Activated B cell treated with CpG ODN at 0.5 μM for 24 hours (primary cell): Measurements from ENCODE around the gene FGFBP3. TPM values are rescaled to one million over a fixed set of nuclear protein-coding genes. Genes with fewer than 3 reads are reported as not detected.

Experiments used
- ATAC-seq: fragments of 200-7000 bp; cut with Tn5 transposase; one replicate; pipeline ENCODE4 v1.10.0; 2021; ENCODE audit warnings: low read depth, mild to moderate bottlenecking, moderate library complexity
- CTCF ChIA-PET: fragments of 350-600 bp; sonication (Branson Sonifier 250); formaldehyde crosslinking; loops from one replicate; lab custom pipeline; 2021; ENCODE audit warnings: antibody characterized with exemption; lab: Charles Lee
- POLR2A ChIA-PET: fragments of 350-600 bp; sonication (Branson Sonifier 250); formaldehyde crosslinking; loops from one replicate; lab custom pipeline; 2021; ENCODE audit warnings: antibody characterized with exemption; lab: Charles Lee
- DNase-seq: peaks from one replicate; pipeline ENCODE4 v3.0.0; 2022
- H3K27ac Mint-ChIP-seq: one replicate; pipeline ENCODE4 v1.8.0; 2020; ENCODE audit warnings: mixed read lengths
- H3K27me3 Mint-ChIP-seq: one replicate; pipeline ENCODE4 v1.8.0; 2021; ENCODE audit warnings: mixed read lengths
- H3K36me3 Mint-ChIP-seq: one replicate; pipeline ENCODE4 v1.8.0; 2021; ENCODE audit warnings: low read depth, mixed read lengths
- H3K4me1 Mint-ChIP-seq: one replicate; pipeline ENCODE4 v1.8.0; 2021; ENCODE audit warnings: mixed read lengths
- H3K4me3 Mint-ChIP-seq: one replicate; pipeline ENCODE4 v1.8.0; 2020; ENCODE audit warnings: mild to moderate bottlenecking, mixed read lengths
- H3K9me3 Mint-ChIP-seq: one replicate; pipeline ENCODE4 v1.8.0; 2020; ENCODE audit warnings: mixed read lengths
- intact Hi-C: fragments of 100-400 bp; cut with micrococcal nuclease; formaldehyde crosslinking; loops from one replicate; pipeline ENCODE4 v1.15.1; 2024
- total RNA-seq: library from RNA; stranded (reverse); gene quantifications from 2 replicates; pipeline ENCODE4 v1.2.3, GENCODE V29; 2022
- TF ChIP-seq, protein P1 (sequence below): fragments of 200-600 bp; IDR thresholded peaks from one replicate; pipeline ENCODE4 v1.8.0; 2022; ENCODE audit warnings: antibody characterized with exemption, mild to moderate bottlenecking

Gene FGFBP3
- total RNA-seq, 1 donor from 2014 or later: 1.8 TPM

DNA sequence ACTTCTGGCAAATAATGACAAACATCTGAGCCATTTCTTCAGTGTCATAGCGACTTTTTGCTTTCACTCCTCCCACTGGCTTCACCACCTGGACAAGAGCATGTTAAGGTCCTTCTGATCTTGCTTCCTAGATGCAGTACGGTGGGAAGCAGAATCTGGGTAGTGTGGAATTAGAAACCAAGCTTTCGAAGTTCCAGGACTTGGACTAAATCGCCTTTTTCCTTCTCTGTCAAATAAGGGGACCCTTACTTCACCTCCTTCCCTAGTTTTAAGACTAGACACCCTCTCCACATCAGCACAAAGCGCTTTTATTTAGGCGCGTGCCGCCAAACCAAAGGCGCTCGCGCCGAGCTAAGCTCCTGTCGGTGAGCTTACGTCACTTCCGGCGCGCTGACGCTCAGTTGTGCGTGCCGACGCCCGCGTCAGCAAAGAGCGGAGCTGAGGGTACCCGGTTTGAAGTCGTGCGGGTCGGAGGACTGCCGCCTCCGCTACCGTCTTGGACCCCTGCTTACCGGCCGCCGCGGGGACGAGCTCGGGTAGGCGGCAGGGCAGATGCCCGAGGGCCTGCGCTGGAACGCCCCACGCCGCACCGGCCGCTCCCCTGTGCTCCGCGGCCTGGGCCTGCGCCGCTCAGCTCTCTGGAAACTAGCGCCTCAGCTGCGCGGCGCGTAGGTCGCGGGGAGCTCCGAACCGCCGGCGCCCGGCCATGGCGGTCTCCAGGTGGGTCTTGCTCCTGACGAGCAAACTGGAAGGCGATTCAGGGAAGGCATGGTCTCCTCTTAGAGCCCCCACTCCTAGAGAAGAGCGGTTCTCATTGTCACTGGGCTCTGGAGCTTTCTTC is 14.3 kb upstream of the FGFBP3 start, which contains the start of gene BTAF1:
Gene BTAF1, plus strand, starts transcription at position 400 of the 841 bp plus-strand sequence. Its CDS starts 307 bp downstream, at position 707.
- Mint-ChIP-seq H3K9me3 (peaks cover 2% of the 10 kb centered on the region), H3K27me3 (no peaks in the 10 kb centered on the region), H3K4me3 (peak within 1 kb of the TSS; percentile 92), H3K4me1 (peaks cover 42% of the 10 kb centered on the region), H3K36me3 (peaks cover 24% of the 10 kb centered on the region), H3K27ac (peak within 1 kb of the TSS; percentile 96)
- peak; percentile 94 for ATAC-seq
- TF ChIP-seq, protein P1, sequence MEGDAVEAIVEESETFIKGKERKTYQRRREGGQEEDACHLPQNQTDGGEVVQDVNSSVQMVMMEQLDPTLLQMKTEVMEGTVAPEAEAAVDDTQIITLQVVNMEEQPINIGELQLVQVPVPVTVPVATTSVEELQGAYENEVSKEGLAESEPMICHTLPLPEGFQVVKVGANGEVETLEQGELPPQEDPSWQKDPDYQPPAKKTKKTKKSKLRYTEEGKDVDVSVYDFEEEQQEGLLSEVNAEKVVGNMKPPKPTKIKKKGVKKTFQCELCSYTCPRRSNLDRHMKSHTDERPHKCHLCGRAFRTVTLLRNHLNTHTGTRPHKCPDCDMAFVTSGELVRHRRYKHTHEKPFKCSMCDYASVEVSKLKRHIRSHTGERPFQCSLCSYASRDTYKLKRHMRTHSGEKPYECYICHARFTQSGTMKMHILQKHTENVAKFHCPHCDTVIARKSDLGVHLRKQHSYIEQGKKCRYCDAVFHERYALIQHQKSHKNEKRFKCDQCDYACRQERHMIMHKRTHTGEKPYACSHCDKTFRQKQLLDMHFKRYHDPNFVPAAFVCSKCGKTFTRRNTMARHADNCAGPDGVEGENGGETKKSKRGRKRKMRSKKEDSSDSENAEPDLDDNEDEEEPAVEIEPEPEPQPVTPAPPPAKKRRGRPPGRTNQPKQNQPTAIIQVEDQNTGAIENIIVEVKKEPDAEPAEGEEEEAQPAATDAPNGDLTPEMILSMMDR: no peak
- ChIA-PET CTCF (interaction anchor here (1.1 to 2.2 kb wide), 5 partner anchors 9 to 165 kb away, joined by 3 to 17 read pairs (median 10); partner anchors contain the start of gene FGFBP3), POLR2A (interaction anchor here (0.6 to 3.0 kb wide), 12 partner anchors 9 to 1052 kb away, joined by 3 to 47 read pairs (median 4); partner anchors contain the start of genes EXOC6, FGFBP3, RPP30 and TNKS2)
- DNase-seq: peak; percentile 91
- intact Hi-C loops: loop anchor here (1.0 to 5.0 kb wide), 6 partner anchors 15 to 1051 kb away; partner anchors contain the start of genes CPEB3, HECTD2, KIF11 and MARCHF5

DNA sequence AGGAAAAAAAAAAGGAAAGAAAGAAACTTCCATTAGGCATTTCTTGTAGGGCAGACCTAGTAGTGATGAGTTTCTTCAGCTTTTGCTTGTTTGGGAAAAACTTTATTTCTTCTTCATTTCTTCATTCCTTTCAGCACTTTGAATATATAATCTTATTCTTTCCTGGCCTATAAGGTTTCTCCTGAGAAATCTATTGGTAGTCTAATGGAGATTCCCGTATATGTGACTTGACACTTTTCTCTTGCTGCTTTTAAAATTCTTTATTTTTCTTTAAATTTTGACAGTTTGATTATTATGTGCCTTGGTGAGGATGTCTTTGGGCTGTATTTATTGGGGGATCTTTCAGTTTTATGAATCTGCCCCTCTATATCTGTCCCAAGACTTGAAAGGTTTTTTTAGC is 10.4 kb upstream of the FGFBP3 start:
- DNase-seq (no peak), ATAC-seq (no peak)
- intact Hi-C loops: loop anchor here (5.0 kb wide), 2 partner anchors 673 to 1047 kb away; partner anchors contain the start of genes KIF11 and RPP30
- H3K9me3 Mint-ChIP-seq: peaks cover 2% of the 10 kb centered on the region
- peaks cover 8% of the 10 kb centered on the region for H3K36me3 Mint-ChIP-seq
- no peak overlapping the region for H3K27ac Mint-ChIP-seq
- TF ChIP-seq, protein P1: no peak
- ChIA-PET CTCF (interaction anchor here (2.7 kb wide), 1 partner anchor 7 kb away, joined by 12 read pairs; no protein-coding TSS in a partner anchor), POLR2A (no interaction called here)
- peaks cover 14% of the 10 kb centered on the region for H3K4me1 Mint-ChIP-seq
- H3K4me3 Mint-ChIP-seq: no peak overlapping the region
- H3K27me3 Mint-ChIP-seq: peaks cover 11% of the 10 kb centered on the region

DNA sequence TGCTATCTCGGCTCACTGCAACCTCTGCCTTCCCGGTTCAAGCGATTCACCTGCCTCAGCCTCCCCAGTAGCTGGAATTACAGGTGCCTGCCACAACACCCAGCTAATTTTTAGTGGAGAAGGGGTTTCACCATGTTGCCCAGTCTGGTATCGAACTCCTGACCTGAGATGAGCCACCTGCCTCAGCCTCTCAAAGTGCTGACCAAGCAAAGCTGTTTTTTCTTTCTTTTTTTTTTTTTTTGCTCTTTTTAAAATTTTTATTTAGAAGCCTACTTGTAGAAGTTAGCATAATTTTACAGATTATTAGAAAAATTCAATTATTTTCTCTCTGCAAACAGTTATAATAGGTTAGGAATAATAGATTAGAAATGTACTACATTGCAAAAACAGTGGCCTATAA is 1.2 kb upstream of the FGFBP3 start:
- Mint-ChIP-seq H3K4me1 (peaks cover 19% of the 10 kb centered on the region), H3K27me3 (peaks cover 5% of the 10 kb centered on the region), H3K9me3 (peaks cover 2% of the 10 kb centered on the region), H3K36me3 (peaks cover 2% of the 10 kb centered on the region), H3K27ac (no peak overlapping the region), H3K4me3 (no peak overlapping the region)
- ATAC-seq (no peak), DNase-seq (no peak)
- intact Hi-C loops: no loop called here
- TF ChIP-seq, protein P1: no peak
- CTCF ChIA-PET: no interaction called here
- POLR2A ChIA-PET: interaction anchor here (0.6 to 1.5 kb wide), 3 partner anchors 14 to 1036 kb away, joined by 3 to 4 read pairs (median 3); partner anchors contain the start of genes BTAF1 and TNKS2

DNA sequence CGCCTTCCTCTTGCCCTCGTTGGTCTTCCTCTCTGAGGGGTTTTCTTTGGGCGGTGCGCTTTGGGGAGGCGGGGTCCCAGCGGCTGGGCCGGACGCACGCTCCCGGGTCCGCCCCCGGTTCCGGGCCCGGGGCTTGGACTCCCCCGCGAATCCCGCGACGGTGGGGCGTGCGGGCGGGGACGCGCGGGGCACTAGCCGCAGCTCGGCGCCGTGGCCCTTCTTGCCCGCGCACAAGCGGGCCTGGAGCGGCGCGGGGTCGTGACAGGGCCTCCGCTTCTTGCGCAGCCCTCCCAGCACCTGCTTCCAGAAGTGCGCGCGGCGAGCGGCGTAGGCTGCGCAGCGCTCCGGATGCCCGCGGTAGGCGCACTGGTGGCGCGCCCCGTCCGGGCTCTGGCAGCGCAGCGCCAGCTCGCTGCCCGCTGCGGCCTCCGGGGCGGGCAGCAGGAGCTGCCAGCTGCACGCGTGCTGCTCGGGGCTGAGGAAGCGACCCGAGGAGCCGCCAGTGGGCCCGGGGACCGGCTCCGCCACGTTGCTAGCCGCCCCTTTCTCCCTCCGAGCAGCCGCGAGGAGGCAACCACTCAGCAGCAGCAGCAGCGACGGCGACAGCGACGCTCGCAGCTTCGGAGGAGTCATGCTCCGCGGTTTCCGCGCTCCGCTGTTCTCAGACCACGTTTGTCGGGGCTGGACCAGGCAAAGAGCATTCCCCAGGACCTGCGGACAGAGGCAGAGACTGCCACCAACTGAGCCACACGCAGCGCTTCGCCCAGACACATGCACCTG is 759 bp downstream of the FGFBP3 start:
- H3K36me3 Mint-ChIP-seq: peaks cover 2% of the 10 kb centered on the region
- peak; percentile 74 for DNase-seq
- TF ChIP-seq, protein P1: no peak
- H3K4me3 Mint-ChIP-seq: peak overlapping the region; percentile 92
- ChIA-PET POLR2A (interaction anchor here (1.0 to 3.1 kb wide), 8 partner anchors 15 to 1037 kb away, joined by 3 to 47 read pairs (median 4); partner anchors contain the start of genes BTAF1, RPP30 and TNKS2), CTCF (interaction anchor here (1.1 to 2.5 kb wide), 6 partner anchors 9 to 150 kb away, joined by 3 to 18 read pairs (median 6); partner anchors contain the start of gene BTAF1)
- H3K9me3 Mint-ChIP-seq: peaks cover 2% of the 10 kb centered on the region
- H3K27ac Mint-ChIP-seq: peak overlapping the region; percentile 86
- peaks cover 19% of the 10 kb centered on the region for H3K4me1 Mint-ChIP-seq
- intact Hi-C loops: loop anchor here (1.0 to 5.0 kb wide), 8 partner anchors 15 to 1036 kb away; partner anchors contain the start of genes BTAF1, HECTD2, RPP30 and TNKS2
- H3K27me3 Mint-ChIP-seq: peaks cover 3% of the 10 kb centered on the region
- peak; percentile 84 for ATAC-seq
